NCI-H748 treated with DMSO at 0.1 percent for 48 hours (cell line): ENCODE data around the gene RELB.
A peak's percentile ranks its signal among the peaks of the same experiment; 100 is the strongest.

Experiments
- DNase-seq: peaks from one replicate; lab custom pipeline; 2025; lab: John Stamatoyannopoulos, UW

Gene RELB

DNA sequence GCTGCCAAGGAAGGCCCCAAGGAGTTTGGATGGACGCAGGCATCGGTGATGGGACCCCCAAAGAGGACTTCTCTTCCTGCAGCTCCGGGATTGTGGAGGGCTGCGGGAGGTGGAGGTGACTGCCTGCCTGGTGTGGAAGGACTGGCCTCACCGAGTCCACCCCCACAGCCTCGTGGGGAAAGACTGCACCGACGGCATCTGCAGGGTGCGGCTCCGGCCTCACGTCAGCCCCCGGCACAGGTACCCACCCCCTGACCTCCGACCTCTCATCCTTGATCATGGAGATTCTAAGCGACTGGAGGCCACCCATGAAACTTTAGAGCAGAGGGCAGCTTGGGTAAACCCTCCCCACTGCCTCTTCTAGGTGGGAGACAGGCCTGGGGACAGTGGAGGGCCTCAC lies 20.7 kb downstream of the RELB start:
- DNase-seq: no peak

DNA sequence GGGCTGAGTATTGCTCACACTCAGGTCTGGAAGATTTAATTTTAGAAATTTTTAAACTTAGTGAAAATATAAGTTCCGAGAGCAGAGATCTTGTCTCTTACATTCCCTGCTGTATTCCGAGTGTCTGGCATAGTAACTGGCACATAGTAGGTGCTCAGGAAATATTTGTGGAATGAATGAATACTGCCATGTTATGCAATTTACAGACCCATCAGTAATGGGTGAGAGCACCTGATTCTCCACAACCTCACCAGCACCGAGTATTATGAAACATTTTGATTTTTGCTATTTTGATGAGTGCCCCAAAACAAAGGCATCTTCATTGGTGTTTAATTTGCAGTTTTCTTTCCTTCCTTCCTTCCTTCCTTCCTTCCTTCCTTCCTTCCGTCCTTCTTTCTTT lies 21.8 kb downstream of the RELB start:
- no peak for DNase-seq

DNA sequence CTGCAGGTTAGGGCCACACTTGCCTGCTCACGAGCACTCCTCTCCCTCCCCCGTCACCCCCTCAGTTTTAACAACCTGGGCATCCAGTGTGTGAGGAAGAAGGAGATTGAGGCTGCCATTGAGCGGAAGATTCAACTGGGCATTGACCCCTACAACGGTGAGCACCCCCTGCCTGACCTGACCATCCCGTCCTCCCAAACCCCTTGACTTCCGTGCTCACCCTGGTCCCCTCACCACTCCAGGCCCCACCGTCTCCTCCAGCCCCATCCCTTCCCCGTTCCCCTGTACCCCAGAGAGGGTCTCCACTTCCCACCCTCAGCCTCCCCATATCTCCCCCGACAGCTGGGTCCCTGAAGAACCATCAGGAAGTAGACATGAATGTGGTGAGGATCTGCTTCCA lies 24.0 kb downstream of the RELB start:
- DNase-seq: no peak

DNA sequence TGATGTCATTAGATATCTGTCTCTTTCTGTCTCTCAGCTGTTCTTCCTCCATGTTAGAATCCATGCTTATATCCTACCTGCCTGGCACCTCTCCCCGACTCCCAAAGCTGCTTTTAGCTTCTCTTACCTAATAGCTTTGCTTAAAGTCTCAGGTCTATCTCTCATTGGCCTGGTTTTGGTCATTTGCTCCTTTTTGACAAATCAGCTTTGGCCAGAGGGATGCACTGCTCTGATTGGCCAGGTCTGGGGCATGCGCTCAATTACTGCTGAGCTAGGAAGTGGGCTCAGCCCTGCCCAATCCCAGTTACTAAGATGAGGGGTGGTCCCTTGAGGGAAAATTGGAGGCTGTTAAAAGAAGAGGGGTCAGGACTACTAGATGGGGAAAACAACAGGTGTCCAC lies 26.1 kb downstream of the RELB start:
- no peak for DNase-seq

DNA sequence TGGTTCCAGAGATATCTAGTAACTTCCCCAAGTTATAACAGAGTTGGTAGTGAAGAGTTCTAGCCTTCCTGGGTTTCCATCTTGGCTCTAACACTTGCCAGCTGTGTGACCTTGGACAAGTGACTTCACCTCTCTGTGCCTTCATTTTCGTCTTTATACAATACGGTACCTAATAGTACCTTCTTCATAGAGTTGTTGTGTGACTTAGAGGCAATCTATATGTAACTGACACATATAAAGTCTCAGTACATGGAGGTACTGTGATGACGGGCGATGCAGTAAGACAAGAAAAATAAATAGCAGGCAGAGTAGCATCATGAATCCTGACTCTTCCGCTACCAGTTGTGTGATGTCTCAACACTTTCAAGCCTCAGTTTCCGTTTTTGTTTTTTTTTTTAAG lies 29.6 kb downstream of the RELB start:
- no peak for DNase-seq

DNA sequence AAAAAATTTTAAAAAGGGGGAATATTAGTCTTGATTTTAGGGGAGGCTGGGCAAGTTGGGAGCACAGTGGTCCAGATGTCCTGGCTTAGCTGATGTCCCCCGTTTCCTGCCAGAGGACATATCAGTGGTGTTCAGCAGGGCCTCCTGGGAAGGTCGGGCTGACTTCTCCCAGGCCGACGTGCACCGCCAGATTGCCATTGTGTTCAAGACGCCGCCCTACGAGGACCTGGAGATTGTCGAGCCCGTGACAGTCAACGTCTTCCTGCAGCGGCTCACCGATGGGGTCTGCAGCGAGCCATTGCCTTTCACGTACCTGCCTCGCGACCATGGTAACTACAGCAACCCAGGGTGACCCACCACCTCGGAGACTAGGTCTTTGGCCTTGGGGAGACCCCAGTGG lies 31.2 kb downstream of the RELB start:
- DNase-seq: no peak

DNA sequence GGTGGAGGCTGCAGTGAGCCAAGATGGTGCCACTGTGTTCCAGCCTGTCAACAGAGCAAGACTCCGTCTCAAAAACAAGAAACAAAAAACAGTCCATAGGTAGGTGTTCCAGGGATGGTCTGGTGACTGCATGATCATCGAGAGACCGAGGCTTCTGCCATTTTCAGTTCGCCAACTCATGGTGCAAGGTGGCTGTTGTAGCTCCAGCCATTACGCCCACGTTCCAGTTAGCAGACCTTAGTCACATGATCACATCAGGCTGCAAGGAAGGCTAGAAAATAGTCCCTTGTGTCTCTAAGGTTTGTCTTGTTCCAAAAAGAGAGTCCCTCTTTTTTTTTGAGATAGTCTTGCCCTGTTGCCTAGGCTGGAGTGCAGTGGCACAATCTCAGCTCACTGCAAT lies 34.5 kb downstream of the RELB start:
- DNase-seq: no peak

DNA sequence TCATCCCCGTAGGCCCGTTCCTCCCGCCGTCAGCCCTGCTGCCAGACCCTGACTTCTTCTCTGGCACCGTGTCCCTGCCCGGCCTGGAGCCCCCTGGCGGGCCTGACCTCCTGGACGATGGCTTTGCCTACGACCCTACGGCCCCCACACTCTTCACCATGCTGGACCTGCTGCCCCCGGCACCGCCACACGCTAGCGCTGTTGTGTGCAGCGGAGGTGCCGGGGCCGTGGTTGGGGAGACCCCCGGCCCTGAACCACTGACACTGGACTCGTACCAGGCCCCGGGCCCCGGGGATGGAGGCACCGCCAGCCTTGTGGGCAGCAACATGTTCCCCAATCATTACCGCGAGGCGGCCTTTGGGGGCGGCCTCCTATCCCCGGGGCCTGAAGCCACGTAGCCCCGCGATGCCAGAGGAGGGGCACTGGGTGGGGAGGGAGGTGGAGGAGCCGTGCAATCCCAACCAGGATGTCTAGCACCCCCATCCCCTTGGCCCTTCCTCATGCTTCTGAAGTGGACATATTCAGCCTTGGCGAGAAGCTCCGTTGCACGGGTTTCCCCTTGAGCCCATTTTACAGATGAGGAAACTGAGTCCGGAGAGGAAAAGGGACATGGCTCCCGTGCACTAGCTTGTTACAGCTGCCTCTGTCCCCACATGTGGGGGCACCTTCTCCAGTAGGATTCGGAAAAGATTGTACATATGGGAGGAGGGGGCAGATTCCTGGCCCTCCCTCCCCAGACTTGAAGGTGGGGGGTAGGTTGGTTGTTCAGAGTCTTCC lies 36.3 kb downstream of the RELB start:
- DNase-seq: no peak

DNA sequence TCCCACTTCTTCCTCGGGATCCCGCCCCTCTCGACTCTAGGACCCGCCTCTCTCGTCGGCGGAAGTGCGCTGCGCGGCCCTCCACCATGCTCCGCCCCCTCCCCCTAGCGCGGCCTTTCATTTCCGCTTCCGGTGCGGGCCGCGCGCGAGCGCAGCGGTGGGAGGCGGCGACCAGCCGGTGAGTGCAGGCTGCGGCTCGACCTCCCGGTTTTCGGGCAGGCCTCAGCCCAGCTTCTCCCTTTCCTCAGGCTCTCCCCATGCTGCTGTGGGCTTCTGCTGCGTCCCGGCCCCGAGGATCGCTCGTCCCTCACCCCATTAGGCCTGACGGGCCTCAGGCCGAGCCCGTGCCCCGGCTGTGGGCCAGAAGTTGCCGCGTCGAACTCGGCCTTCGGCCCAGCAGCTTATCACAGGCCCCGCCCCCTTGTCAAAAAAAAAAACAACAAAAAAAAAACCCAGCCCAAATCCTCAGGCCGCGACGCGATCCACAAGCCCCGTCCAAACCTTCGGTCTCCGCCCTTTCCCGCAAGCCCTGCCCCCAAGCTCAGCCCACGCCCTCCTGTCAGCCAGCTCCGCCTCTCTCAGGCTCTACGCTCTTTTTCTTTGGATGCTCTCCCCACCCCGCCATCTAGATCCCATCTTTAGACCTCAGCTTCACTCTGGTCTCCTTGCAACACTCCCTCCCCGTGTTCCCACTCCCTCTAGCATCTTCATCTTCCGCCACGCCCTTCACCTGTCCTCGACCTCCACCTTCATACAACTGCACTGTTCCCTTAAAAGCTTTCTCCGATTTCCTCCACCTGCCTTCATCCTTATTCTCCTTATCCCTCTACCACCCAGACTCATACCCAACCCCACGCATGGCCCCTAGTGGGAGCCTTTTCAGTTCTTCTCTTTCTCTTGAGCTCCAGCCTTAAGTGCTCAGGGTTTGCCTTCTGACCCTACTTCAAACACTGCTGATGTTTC lies 37.9 kb downstream of the RELB start, which contains the start of gene CLASRP:
CLASRP (plus strand) TSS at position 115 of the 963 bp plus-strand sequence. CDS start 1,168 bp downstream, outside the sequence.
- peak; percentile 84 for DNase-seq

DNA sequence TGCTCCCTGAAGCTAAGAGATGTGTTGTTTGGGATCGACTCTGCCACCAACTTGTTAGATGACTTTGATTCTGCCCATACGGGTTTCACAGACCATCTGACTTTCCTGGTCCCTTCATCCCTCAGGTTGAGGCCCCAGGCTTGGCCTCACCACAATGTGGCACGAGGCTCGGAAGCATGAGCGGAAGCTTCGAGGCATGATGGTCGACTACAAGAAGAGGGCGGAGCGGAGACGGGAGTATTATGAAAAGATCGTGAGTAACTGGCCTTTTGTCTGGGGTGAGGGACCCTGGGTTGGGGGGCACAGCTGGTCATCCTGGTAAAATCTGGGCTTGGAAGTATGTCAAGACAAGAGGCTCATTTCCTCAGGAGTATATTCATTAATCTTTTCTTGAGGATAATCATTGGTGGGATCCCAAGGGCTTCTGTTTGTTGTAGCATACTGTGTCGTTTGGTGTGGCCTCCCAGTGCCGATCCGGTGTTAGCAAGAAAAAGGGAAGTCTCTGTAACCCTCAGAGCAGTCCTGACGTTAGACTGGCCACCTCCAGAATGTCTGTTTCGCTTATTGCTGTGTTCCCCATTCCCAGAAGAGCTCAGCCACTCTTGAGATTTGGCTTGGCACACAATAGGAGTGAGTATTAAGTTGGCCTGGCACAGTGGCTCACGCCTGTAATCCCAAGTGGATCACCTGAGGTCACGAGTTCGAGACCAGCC lies 39.0 kb downstream of the RELB start:
- DNase-seq: no peak

DNA sequence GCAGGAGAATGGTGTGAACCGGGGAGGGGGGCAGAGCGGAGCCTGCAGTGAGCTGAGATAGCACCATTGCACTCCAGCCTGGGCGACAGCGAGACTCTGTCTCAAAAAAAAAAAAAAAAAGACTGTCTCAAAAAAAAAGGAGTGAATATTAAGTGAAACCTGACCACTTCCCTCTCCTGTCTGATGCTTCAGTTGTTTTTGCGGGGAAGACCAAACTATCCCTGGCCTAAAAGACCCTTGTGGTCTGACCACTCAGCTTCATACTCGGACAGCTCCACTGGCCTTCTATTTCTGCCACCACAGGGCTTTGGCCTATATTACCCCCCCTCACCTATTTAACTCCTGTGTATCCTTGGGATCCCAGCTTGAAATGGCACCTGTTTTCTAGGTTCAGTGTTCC lies 39.9 kb downstream of the RELB start:
- DNase-seq: no peak

DNA sequence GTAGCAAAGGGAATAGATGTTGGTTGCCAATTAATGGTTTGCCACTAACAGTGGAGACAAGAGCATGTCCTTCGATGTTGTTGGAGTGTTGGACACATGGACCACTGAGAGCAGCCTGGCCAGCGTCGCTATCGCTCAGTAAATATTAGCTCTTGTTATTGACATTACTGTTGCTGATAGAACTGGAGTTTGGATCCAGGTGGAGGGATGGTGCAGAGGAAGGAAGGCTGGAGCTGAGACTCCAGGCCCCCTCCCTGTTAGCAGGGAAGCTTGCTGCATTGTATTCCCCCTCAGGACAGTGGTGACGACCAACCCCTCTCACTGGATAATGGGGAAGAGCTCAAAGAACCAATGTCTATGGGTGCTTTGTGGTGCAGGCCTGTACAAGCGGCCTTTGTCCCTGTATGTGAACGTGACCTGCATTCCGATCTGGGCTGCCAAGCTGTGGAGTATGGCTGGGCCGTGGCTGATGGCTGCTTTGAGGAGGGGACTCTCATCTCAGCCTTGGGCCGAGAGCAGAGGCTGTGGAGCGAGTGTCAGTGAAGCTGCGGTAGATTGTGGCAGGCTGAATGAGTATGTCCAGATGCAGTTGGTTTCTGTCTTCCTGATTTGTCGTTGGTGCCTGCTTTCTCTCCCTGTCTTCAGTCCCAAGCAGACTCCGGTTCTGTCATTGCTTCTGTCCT lies 44.5 kb downstream of the RELB start:
- no peak for DNase-seq

DNA sequence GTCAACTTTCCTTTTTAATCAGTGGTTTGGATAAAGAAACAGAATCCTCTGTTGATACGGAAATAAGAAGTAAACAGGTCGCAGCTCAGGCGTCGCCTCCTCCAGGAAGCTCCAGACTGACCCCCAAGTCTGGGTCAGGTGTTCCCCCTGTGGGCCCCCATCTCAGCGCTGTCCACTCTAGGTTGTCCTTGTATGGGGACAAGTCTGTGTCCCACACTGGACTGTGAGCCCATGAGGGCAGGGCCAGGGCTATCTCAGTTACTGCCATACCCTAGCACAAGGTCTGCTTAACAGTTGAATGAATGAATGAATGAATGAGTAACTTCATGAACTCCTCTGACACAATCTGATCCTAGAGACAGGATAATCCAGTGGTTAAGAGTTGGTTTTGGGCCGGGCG lies 45.1 kb downstream of the RELB start:
- DNase-seq: no peak

DNA sequence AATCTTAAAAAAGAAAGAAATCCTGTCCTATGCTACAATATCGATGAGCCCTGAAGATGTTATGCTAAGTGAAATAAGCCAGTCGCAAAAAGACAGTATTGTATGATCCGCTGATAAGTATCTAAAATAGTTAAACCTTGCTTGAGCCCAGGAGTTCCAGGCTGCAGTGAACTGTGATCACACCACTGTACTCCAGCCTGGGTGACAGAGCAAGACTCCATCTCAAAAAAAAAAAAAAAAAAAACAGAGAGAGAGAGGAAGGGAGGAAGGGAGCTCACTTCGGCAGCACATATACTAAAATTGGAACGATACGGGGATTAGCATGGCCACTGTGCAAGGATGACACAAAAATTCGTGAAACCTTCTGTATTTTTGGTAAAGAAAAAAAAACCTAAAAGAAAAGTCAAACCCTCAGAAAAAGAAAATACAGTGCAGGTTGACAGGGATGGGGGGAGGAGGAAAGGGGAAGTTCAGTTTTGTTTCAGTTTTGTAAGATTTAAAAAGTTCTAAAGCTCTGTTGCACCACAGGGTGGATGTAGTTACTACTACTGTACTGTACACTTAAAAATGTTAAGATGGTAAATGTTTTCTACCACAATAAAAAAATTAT lies 46.0 kb downstream of the RELB start:
- DNase-seq: no peak

DNA sequence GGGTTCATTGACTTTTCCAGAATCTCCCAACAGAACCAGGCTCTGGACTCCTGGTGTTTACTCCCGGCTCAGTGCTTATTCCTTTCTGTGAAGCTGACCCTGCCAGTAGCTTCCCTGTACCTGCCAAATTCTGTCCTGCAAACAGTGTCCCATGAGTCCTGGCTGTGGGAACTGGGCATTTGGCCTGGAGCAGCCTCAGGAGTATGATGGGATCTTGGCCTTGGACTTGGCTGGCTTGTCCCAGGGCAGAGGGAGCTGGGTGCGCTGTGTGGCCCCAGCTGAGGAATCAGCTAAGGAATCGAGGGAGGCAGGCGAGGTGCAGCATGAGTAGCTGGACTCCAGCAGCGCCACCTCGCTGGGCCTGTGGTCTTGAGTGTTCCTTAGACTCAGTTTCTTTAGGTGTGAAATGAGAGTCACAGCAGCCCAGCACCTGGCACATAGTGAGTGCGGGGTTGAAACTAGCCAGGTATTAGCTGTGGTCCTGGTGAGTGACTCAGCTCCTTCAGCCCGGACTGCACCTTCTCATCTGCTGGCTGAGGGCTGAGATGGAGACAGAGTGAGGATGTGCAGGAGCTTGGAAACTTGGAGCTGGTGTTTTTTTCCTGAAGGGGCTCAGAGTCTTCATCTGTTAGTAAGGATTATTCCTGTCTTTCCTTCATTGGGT lies 47.9 kb downstream of the RELB start:
- no peak for DNase-seq

DNA sequence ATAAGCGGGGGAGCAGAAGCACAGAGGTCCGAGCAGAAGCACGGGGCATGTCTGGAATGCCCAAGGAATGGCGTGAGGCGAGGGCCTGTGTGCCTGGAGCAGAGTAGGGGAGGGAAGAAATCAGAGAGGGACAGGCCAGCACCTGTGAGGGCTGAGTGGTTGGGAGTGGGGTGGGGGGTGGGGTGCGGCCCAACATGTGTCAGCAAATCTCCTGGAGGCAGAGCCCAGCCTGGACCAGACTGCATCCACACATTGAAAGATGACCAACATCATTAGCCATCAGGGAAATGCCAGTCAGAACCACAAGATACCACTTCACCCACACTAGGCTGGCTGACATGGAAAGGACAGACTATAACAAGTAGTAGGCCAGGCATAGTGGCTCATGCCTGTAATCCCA lies 48.8 kb downstream of the RELB start:
- no peak for DNase-seq

DNA sequence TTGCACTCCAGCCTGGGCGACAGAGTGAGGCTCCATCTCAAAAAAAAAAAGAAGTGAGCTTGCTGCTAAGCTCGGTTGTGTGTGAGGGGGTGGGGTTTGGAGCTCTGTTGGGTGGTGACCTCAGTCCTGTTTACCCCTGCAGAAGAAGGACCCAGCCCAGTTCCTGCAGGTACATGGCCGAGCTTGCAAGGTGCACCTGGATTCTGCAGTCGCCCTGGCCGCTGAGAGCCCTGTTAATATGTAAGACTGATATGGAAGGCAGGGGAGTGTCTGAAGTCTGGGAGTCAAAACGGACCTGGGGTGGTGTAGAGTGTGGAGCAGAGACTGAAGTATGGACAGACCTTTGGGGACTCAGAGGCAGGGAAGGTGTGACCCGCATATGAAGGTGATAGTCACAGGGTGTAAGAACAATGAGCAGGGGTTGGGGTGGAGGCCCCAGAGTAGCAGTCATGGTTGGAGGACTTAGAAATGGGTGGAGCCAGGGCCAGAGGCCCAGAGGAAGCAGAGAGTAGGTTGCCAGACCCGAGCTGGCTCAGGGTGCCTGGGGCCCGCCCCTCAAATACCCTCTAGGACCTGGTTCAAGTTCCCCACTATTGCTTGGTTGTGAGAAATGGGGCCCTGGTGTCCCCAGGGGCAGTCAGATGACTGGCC lies 50.8 kb downstream of the RELB start:
- no peak for DNase-seq

DNA sequence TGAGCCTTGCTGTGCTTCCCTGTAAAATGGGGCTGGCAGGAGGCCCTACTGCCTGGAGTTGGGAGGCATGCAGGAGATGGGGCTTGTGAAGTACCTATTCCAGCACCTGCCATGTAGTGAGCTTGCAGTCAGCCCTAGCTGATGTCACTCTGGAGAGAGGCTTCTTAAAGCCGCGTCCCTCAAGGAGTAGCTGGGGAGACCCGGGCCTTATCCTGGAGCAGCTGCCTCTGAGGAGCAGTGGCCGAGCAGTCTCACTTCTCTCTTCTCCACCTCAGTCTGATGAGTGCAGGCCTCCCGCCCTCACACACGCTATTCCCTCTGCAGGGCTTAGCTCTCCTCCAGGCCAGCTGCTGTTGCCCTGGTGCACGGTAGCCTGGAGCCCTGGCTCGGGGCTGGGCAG lies 55.6 kb downstream of the RELB start:
- no peak for DNase-seq

DNA sequence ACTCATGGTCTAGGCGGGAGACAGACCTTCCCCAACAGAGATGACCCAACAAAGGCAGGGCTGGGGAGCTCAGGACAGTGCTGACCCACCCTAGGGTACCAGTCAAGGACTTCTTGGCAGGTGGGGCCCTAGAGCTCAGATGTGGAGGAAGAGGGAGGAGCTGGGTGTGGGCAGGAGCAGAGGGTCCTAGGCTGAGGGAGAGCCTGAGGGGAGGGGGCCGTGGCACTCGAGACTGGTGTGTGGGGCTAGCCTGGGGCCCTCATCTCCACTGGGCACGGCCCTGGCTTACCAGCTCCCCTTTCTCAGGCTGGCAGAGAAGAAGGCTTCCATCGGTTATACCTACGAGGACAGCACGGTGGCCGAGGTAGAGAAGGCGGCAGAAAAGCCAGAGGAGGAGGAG lies 56.2 kb downstream of the RELB start:
- DNase-seq: no peak

DNA sequence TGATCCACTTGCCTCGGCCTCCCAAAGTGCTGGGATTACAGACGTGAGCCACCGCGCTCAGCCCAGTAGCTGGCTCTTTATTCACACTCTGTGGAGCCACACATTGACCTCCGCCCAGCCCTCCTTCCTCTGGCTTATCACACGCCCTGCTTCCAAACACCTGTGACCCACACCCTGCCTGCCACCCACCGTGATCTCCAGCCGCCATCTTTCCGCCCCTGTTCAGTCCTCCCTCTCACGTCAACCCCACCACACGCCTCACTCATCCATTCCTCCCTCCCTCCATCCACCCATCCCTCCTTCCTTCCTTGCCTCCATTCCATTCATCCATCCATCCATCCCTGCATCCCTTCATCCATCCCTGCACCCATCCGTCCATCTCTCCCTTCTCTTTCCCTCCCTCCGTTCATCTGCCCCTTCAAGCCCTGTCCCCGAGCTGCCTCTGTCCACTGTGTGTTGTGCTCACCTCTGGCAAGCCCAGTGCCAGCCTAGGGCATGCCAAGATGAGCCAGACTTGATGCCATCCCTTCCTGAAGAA lies 57.4 kb downstream of the RELB start:
- no peak for DNase-seq
